Activated CD4-positive, alpha-beta T cell treated with anti-CD3 and anti-CD28 coated beads, Interleukin-2, Interleukin-4, amounts not matched to agents 100 ng/mL and 50 ng/mL, durations not matched to agents 16 hours and 8 hours (primary cell): ENCODE measurements around the gene ZCCHC8.

Experiments used
- DNase-seq: peaks from one replicate; pipeline ENCODE4 v3.0.0-alpha.2; 2020; ENCODE audit warnings: low spot score

Gene ZCCHC8

DNA sequence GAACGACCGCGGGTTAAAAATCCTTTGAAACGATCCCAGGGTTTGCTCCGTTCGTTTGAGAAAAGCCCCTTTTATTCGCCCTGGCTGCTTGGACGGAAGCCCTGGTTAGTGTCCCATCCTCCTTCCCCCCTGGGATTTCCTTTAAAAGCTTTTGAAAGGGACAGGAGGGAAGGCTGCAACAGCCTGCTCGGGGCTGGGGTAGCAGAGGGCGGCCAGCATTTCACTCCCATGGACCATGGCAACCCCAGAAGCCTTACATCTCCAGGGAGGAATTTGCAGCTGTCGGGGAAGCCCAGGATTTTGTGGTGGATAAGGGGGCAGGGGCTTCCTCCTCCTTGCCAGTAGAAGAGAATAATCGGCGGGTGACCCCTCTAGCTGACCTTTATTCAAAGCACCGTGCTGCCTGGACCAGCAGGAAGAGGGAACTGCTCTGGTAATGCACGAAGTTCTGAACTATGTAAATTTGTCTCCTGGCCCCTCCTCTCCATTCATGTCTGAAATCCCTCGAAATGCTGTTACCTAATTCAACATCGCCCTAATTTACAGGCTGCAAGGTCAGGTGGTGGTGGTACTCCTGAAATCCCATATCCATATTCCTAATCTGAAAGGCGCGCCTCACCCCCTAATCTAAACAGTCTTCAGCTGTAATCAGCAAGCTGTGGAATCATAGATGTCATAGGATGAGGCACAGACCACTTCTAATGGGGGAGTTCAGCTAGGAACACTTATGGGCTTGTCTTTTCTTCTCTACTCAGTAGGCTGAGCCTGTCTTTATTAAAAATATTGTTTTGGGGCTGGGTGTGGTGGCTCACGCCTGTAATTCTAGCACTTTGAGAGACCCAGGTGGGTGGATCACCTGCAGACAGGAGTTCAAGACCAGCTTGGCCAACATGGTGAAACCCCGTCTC lies 77.2 kb downstream of the ZCCHC8 start:
- no peak for DNase-seq

DNA sequence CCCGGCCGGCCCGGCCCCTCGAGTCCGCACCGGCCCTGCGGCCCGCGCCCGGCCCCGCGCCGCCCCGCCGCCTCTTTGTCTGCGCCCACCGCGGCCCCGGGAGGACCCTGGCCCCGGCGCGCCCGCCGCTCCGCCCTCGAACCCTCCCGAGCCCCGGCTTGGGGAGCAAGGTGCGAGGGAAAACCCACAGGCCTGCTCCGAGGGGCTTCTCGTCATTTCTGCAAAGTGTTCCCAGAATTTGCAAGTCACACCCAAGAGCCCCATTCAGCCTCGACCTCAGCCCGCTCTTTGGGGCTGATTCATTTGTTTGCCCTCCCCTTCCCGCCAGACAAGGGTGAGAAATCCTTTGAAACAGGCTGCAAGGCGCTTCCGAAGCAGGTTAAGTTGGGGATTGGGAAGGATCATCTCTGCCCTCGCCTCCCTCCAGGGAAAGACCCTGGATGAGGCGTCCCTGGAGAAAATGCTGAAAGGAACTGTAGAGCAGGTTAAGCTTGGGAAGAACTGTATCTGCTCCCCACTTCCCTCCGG lies 77.9 kb downstream of the ZCCHC8 start:
- peak; percentile 57 for DNase-seq

GRCh38 chr12:122421821-122422729 lies 78.7 kb downstream of the ZCCHC8 start, which contains the start of gene CLIP1:
TSS of gene CLIP1 (minus strand) at chr12:122422669. CDS start at chr12:122380452, 42,217 bp downstream.
- peak; percentile 47 for DNase-seq
